CD1c-positive myeloid dendritic cell (primary cell): ENCODE data around the gene KATNAL2.
"Not testable (repeated sequence)": the region's sequence is repeated elsewhere in the genome, so short reads cannot be mapped to it uniquely, and the experiment has no call there.

Source experiments
- DNase-seq: peaks from one replicate; pipeline ENCODE4 v3.0.0-alpha.2; 2016; ENCODE audit errors: extremely low spot score

KATNAL2 gene

DNA sequence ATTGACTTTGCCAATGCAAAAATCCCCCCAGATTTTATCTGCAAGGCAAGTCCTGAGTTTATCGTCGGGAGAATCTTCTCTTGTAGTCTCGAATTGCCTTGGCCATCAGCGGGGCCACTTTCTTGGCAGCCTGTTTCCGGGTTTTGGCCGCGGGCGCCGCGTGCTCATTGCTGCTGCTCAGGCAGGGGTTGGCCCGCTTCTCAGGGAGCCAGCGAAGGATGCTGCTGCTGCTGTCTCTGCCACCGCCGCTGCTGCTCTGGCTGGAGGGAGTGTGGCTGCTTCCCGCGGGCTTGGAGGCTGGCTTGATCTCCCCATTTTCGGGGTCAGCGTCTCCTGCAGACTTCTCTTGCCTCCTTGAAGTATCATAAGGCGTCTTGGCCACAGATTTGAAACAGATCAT lies 115.5 kb downstream of the KATNAL2 start:
- no peak for DNase-seq

DNA sequence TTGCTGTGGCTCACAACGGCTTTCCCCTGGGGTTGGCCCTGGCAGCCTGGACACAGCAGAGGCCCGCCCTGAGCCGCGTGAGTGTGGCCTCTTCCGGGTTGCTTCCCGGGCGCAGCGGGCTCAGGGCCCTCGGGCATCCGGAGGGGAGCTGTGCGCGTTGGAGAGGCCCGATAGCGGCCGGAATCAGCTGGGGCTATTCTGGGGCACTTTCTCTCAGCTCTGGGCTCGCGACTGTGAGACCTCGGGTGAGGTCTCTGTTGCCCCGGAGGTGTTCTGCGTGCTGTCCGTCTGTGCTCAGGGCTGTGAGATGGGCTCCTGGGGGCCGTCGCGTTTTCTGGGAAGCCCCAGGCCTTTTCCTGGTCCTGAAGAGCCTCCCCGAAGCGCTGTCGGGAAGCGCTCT lies 117.2 kb downstream of the KATNAL2 start:
- not testable (repeated sequence) for DNase-seq

DNA sequence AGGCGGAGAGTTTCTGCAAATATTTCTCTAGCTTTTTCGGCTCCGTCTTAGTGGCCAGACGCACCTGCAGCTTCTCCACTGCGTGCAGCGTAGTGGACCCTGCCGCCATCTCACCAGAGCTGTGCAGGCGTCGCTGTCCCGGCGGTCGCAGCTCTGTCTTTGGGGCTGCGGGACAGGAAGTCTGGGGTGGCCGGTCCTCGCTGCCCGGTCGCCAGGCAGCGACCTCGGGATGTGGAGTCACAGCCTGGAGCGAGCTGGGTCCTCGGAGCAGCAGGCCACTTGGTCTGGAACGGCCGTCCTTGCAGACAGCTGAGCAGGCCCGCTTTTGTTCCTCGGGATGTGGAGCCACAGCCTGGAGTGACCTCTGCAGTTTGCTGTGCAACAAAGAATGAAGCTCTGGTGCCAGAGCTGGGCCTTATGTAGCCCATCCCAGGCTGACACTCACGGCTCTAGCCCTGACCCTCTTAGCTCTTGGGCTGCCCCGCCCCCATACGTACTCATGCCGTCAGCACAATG lies 117.8 kb downstream of the KATNAL2 start, which contains the start of gene ELOA2:
ELOA2 (minus strand) TSS at position 466 of the 516 bp plus-strand sequence; CDS start at position 109, 357 bp downstream.
- no peak for DNase-seq

DNA sequence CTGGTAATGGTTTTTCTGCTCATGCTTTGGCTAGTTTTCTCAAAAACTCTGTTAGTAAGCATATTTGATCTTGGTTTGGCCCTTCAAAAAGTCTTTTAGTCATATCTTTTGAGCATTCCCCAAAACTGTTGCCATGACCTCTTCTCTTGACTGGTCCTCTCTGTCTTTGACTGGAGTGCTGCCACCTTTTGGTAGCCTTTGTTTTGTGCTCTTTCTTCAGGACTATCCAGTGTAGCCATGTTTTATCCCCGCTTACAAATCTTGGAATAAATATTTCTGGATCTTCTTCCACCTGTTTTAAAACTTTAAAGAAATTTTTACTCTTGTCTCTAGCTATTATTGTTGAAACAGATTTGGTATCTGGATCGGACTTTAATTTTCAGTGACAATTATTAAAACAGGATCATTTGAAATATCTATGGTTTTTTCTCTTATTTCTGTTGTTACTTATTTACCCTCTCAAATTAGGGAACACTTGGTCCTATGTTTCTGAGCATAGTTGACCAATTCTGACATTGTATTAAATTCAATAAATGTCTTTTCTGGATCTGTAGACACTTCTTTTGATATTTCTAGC lies 119.0 kb downstream of the KATNAL2 start:
- DNase-seq = no peak

DNA sequence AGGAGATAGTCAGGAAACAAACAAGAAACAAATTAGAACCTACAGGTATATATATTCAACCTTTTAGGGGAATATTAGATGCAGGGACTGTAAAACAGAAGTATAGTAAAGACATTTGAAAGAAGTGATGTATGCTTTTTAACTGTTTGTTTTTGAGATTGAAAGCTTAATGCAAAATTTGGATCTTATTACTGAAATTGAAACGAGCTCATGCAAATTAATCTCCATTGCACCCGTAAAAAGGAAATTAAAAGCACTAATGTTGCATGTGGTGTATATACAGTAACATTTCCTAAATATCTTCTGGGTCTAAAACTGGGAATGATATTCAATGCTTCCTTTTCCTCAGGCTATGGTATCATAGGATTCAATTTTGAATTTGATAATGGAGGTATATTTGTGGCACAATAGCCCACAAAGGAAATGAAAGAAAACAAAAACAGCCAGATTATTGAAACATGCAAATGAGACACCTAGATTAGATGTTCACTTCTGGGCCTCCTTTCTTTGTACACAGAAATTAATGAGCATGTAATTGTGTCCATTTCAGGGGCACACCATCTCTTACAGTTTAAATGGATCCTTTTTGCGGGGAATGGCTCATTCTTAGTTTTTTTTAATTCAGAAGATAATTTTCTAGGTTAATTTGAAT lies 119.7 kb downstream of the KATNAL2 start:
- no peak for DNase-seq

- no peak for DNase-seq
Measured at GRCh38 chr18:47040982-47041381, 123.6 kb downstream of the KATNAL2 start.

- peak; percentile 30 for DNase-seq
Measured at GRCh38 chr18:47050468-47050867, 133.1 kb downstream of the KATNAL2 start.

GRCh38 chr18:47054369-47054768 lies 137.0 kb downstream of the KATNAL2 start:
- DNase-seq = no peak

DNA sequence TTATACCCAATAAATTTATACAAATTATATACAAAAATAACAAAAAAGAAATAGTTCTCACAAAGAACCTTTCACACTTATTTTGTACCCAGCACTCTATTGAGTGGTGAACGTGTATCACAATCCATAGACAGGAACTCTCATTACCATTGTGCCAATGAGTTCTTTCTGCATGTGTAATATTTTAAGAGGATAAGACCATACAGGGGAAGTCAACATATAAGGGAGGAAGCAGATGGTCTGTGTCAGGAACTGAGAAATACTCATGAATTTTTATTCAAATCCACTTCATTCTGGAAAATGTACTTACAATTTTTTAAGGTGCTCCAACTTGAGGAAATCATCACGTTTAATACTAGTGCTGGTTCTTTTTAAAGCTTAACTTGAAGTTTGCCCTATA lies 145.1 kb downstream of the KATNAL2 start:
- no peak for DNase-seq

- no peak for DNase-seq
Measured at GRCh38 chr18:47063096-47063495, 145.7 kb downstream of the KATNAL2 start.

GRCh38 chr18:47067648-47068047 lies 150.2 kb downstream of the KATNAL2 start:
- no peak for DNase-seq

DNA sequence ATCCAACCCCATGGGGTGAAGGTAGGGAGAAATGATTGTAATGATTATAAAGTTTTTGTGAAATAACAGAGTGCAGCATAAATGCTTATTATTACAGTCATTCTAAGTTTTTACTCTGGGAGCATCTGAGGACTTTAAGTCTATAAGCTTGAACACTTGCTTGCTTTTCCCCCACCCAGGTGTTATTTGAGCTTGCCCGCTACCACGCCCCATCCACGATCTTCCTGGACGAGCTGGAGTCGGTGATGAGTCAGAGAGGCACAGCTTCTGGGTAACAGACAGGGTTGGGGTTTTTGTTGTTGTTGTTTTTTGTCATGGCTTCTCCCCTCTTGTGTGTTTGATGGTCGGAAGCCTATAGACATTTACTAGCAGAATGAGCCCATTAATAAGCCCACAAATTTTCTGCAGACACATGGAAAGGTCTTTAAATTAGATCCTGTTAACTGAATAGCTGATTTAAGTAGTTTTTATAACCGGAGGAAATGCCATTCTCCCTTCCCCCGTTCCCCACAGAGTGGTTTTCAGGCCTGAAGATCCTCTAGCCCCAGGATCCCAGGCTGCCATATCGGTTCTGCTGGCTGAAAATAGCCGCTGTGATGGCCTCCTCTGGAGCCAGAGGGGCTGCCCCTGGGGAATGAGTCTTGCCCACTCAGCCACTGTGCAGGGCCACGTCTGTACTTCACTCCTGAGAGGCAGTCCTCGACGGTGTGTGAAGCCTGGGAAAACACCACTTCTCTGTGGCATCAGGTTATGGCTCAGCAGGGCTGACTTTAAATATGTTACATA lies 157.9 kb downstream of the KATNAL2 start:
- no peak for DNase-seq

DNA sequence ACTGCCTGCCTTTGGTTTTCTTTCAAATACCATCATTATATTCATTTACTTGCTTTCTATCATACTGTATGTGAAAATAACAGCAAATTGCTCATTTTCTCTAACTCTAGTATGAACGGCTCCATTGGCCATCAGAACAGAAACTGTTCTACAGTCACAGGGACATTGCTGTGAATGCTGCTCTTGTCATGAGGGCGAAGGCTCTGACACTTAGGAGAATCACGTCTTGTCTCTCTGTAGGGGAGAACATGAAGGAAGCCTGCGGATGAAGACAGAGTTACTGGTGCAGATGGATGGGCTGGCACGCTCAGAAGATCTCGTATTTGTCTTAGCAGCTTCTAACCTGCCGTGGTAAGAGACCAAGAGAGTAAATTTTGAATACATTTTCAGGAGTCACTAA lies 159.7 kb downstream of the KATNAL2 start:
- no peak for DNase-seq

DNA sequence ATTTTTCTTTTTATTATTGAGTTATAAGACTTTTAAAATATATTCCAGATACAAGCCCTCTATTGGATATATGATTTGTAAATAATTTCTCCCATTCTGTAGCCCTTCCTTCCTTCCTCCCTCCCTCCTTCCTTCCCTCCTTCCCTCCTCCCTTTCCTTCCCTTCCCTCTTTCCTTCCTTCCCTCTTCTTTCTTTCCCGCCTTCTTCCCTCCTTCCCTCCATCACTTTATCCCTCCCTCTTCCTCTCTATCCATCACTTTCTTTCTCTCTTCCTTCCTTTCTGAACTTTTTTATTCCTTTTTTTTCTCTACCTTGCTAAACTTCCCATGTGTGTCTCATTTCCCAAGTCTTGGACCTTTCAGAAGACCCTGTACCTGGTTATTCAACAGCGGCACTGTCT lies 163.5 kb downstream of the KATNAL2 start:
- no peak for DNase-seq

- DNase-seq = no peak
Measured at GRCh38 chr18:47081578-47081977, 164.2 kb downstream of the KATNAL2 start.

DNA sequence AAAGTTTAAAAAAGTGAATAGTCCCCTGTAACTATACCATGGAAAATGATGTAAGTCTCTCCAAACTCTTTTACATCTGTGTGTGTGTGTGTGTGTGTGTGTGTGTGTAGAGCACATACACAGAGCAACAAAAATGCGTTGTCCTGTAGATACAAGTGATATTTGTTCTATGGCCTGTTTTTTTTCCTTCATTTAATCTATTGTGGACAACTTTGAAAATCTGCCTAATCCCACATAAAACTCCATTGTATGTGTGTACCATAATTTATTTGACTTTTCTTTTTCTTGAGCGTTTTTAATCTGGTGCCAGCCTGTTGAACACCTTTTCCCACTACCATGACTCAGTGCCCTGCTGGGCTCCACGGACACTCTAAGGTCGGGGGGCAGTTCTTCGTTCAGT lies 170.3 kb downstream of the KATNAL2 start:
- DNase-seq = no peak

DNA sequence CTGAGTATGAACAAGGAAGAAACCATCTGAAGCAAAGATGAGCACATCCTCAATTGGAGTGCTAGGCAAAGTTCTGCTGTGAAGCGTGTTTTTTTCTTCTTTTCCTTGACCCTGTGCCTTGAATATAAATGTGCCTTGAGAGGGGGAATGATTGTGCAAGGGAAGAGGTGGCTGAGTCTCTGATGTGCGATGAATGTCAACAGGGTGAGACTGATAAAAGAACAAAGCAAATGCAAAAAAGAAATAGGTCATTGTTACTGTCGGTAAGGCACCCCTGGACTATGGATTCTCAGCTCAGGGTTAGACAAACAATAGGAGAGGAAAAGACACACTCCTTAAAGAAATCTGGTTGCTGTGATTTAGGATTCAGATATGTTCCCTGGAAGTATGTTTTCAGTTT lies 178.4 kb downstream of the KATNAL2 start:
- DNase-seq = no peak

DNA sequence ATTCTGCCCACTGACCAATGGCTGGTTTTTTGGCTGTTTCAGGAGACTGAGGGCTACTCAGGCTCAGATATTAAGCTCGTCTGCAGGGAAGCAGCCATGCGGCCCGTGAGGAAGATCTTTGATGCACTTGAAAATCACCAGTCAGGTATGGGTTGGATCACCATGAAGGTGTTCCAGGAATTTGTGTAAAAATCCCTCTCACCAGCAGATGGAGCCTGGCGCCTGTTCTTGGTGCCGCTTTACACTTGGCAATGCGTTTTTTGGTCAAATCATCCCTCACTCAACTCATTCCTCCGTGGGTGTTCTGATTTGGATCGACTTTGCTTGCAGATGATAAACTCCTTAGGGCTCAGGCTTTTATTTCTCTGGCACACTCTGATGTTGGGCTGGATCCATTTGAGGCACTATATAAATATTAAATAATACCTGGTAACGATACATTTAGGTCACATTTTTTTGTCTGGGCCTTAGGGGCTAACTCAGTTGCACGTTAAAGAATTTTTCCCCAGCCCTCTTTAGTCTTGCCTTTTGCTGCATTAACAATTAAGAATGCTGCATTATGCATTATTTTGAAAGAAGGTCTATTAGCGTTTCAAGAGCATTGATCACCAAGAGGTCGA lies 182.9 kb downstream of the KATNAL2 start:
- DNase-seq = peak; percentile 40

GRCh38 chr18:47108373-47108772 lies 191.0 kb downstream of the KATNAL2 start:
- DNase-seq = no peak

GRCh38 chr18:47108998-47109405 lies 191.6 kb downstream of the KATNAL2 start:
- DNase-seq = no peak

DNA sequence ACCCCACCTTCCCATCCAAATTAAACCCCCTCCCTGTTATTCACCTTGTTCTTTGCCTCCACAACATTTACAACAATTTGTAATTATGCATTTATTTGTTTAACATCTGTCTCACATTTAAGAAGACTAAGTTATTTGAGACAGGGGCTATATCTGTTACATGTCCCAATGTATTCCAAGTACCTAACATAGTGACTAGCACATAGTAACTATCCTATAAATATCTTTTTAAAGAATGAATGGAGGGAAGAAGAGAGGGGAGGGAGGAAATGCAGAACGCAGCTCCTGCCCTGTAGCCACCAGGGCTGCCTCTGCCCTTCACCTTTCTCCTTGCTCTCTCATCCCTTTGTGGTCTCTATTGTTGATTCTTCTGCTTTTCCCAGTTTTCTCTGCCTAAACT lies 192.3 kb downstream of the KATNAL2 start:
- no peak for DNase-seq
